ENCODE data around the gene PHAF1.

The PHAF1 gene

GRCh38 chr16:67108931-67109406 lies 772 bp upstream of the PHAF1 start:
- ATAC-seq: no peak
- TF ChIP-seq BACH2 (CRISPR knock-in tag; IDR thresholded peaks at IDR 0.05; ENCODE audit: borderline replicate concordance) (no peak), ESRRG (CRISPR knock-in tag; IDR thresholded peaks at IDR 0.05) (no peak), ARNTL (CRISPR knock-in tag; IDR thresholded peaks at IDR 0.05; ENCODE audit: borderline replicate concordance, low read depth) (no peak), PATZ1 (CRISPR knock-in tag; IDR thresholded peaks at IDR 0.05; ENCODE audit: borderline replicate concordance) (no peak), RARB (CRISPR knock-in tag; IDR thresholded peaks at IDR 0.05) (no peak), TOX (CRISPR knock-in tag; IDR thresholded peaks at IDR 0.05; ENCODE audit: borderline replicate concordance) (no peak), ZNF565 (CRISPR knock-in tag; conservative IDR thresholded peaks at IDR 0.05; ENCODE audit: low read depth) (no peak), ZFP3 (CRISPR knock-in tag; IDR thresholded peaks at IDR 0.05) (no peak), CSDC2 (CRISPR knock-in tag; IDR thresholded peaks at IDR 0.05) (no peak), ZC3H10 (CRISPR knock-in tag; IDR thresholded peaks at IDR 0.05) (no peak), CREB5 (CRISPR knock-in tag; IDR thresholded peaks at IDR 0.05; ENCODE audit: low read depth) (no peak)

- TF ChIP-seq ISL1 (CRISPR knock-in tag; IDR thresholded peaks at IDR 0.05) (no peak), CREB5 (CRISPR knock-in tag; IDR thresholded peaks at IDR 0.05; ENCODE audit: low read depth) (no peak), ZNF70 (CRISPR knock-in tag; IDR thresholded peaks at IDR 0.05) (no peak), RARB (CRISPR knock-in tag; IDR thresholded peaks at IDR 0.05) (no peak), GLIS3 (CRISPR knock-in tag; IDR thresholded peaks at IDR 0.05) (no peak), TOX (CRISPR knock-in tag; IDR thresholded peaks at IDR 0.05; ENCODE audit: borderline replicate concordance) (no peak), BACH2 (CRISPR knock-in tag; IDR thresholded peaks at IDR 0.05; ENCODE audit: borderline replicate concordance) (no peak), PATZ1 (CRISPR knock-in tag; IDR thresholded peaks at IDR 0.05; ENCODE audit: borderline replicate concordance) (no peak), PPARA (CRISPR knock-in tag; IDR thresholded peaks at IDR 0.05; ENCODE audit: borderline replicate concordance) (no peak)
- ATAC-seq: no peak
These were observed 2.3 kb downstream of the PHAF1 start for GRCh38 chr16:67111951-67112444.

DNA sequence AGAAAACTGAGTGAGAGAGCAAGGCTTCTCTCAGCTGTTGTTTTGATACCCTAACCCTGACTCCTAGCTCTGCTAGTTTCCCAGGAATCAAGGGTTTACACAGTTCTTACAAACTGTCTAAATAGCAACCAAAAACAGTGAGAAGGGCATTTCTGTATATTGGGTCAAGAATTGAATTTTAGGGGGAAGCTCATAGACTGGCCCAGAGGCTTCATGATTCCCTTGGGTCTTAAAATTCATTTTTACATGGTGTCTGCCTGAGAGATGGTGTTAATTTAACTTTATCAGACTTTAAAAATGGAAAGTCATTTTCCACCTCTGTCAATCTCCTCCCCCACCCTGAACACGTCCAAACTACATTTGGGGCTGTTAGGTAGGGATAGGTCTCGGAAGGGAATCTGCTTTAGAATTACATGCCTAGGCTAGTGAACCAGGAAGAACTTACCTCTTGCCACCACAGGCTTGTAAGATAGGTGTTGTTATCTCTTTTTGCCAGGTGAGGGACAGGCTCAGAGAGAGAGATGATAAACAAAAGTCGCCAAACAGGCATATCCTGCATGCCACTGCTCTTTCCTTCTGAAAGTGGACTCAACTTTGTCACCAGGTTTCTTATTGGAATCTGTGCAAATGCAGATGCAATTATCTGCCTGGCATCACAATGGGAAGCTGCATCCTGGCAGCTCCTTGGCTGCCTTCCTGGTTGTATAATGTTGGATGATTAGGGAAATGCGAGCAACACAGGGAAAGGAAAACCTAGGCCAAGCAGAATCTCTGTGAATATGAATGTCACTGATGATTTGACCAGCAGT lies 3.1 kb downstream of the PHAF1 start:
- no peak for ATAC-seq
- TF ChIP-seq OSR1 (CRISPR knock-in tag; IDR thresholded peaks at IDR 0.05): no peak
- TF ChIP-seq ZC3H10 (CRISPR knock-in tag; IDR thresholded peaks at IDR 0.05): no peak
- TF ChIP-seq SNAI2 (CRISPR knock-in tag; IDR thresholded peaks at IDR 0.05): no peak
- no peak for TF ChIP-seq ZNF565 (CRISPR knock-in tag; conservative IDR thresholded peaks at IDR 0.05; ENCODE audit: low read depth)
- TF ChIP-seq, protein P1, sequence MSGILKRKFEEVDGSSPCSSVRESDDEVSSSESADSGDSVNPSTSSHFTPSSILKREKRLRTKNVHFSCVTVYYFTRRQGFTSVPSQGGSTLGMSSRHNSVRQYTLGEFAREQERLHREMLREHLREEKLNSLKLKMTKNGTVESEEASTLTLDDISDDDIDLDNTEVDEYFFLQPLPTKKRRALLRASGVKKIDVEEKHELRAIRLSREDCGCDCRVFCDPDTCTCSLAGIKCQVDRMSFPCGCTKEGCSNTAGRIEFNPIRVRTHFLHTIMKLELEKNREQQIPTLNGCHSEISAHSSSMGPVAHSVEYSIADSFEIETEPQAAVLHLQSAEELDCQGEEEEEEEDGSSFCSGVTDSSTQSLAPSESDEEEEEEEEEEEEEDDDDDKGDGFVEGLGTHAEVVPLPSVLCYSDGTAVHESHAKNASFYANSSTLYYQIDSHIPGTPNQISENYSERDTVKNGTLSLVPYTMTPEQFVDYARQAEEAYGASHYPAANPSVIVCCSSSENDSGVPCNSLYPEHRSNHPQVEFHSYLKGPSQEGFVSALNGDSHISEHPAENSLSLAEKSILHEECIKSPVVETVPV (CRISPR knock-in tag; IDR thresholded peaks at IDR 0.05): no peak
- no peak for TF ChIP-seq CSDC2 (CRISPR knock-in tag; IDR thresholded peaks at IDR 0.05)
- TF ChIP-seq BACH2 (CRISPR knock-in tag; IDR thresholded peaks at IDR 0.05; ENCODE audit: borderline replicate concordance): no peak
- no peak for TF ChIP-seq ZFP3 (CRISPR knock-in tag; IDR thresholded peaks at IDR 0.05)
- no peak for TF ChIP-seq ZNF70 (CRISPR knock-in tag; IDR thresholded peaks at IDR 0.05)
- no peak for TF ChIP-seq TOX (CRISPR knock-in tag; IDR thresholded peaks at IDR 0.05; ENCODE audit: borderline replicate concordance)
- no peak for TF ChIP-seq GLIS3 (CRISPR knock-in tag; IDR thresholded peaks at IDR 0.05)
- TF ChIP-seq CREB5 (CRISPR knock-in tag; IDR thresholded peaks at IDR 0.05; ENCODE audit: low read depth): no peak
- TF ChIP-seq ARNTL (CRISPR knock-in tag; IDR thresholded peaks at IDR 0.05; ENCODE audit: borderline replicate concordance, low read depth): no peak
